CD14-positive monocyte (primary cell): ENCODE results near the gene SPAG8. TPM values are rescaled to one million over a fixed set of nuclear protein-coding genes. Genes with fewer than 3 reads are reported as not detected.

Experiments used
- DNase-seq, 3 donors: peaks; one replicate each; pipeline ENCODE4 v3.0.0-alpha.2; 2011 to 2022
- H2AFZ ChIP-seq: 2 replicates; pipeline ENCODE4 v1.6.0; 2012; ENCODE audit warnings: mild to moderate bottlenecking, low read depth, low read length, inconsistent platforms; ENCODE audit not compliant: insufficient read depth, poor library complexity, severe bottlenecking
- H3K27ac ChIP-seq, 2 donors: 1 replicate in 1 of 2; 2 replicates in 1 of 2; pipeline ENCODE4 v1.5.1; 2012 to 2013; ENCODE audit warnings: low read length in 2 of 2, control low read depth in 1 of 2, inconsistent platforms in 1 of 2, low read depth in 1 of 2, mild to moderate bottlenecking in 1 of 2
- H3K27me3 ChIP-seq, 2 donors: one replicate each; pipeline versions ENCODE4 v1.6.0 to v1.6.1; 2011 to 2013; ENCODE audit warnings: low read length in 2 of 2; ENCODE audit not compliant: control insufficient read depth in 2 of 2, insufficient read depth in 2 of 2
- H3K36me3 ChIP-seq, 2 donors: replicated peaks in 1 of 2; 1 replicate in 1 of 2; 2 replicates in 1 of 2; pipeline versions ENCODE4 v1.5.1 to v1.6.1; 2012 to 2013; ENCODE audit warnings: low read length in 2 of 2, control low read depth in 1 of 2, inconsistent platforms in 1 of 2, mild to moderate bottlenecking in 1 of 2; ENCODE audit not compliant: insufficient read depth in 2 of 2, control insufficient read depth in 1 of 2
- H3K4me1 ChIP-seq, 2 donors: 1 replicate in 1 of 2; 2 replicates in 1 of 2; pipeline versions ENCODE4 v1.5.1 to v1.6.1; 2012 to 2013; ENCODE audit warnings: low read length in 2 of 2, control low read depth in 1 of 2, inconsistent platforms in 1 of 2, mild to moderate bottlenecking in 1 of 2, moderate library complexity in 1 of 2; ENCODE audit not compliant: insufficient read depth in 2 of 2, control insufficient read depth in 1 of 2
- H3K4me2 ChIP-seq: replicated peaks from 2 replicates; pipeline ENCODE3; 2012; ENCODE audit warnings: low read length, moderate library complexity, mild to moderate bottlenecking; ENCODE audit not compliant: poor library complexity, severe bottlenecking; ENCODE audit errors: extremely low read depth
- H3K4me3 ChIP-seq, 3 experiments: fragments of 200-600 bp in 1 of 3; sonication (generic) in 1 of 3; replicated peaks in 1 of 3; 1 replicate in 2 of 3; 2 replicates in 1 of 3; pipeline ENCODE4 v1.5.1; 2011 to 2013; ENCODE audit warnings: low read length in 3 of 3, mild to moderate bottlenecking in 3 of 3, control low read depth in 2 of 3, low read depth in 2 of 3, inconsistent platforms in 1 of 3, moderate library complexity in 1 of 3
- H3K79me2 ChIP-seq: 2 replicates; pipeline ENCODE4 v1.6.0; 2012; ENCODE audit warnings: mild to moderate bottlenecking, control low read depth, inconsistent platforms, low read length, moderate library complexity; ENCODE audit not compliant: insufficient read depth
- H3K9ac ChIP-seq: 2 replicates; pipeline ENCODE4 v1.6.0; 2017; ENCODE audit warnings: low read length, mild to moderate bottlenecking; ENCODE audit not compliant: insufficient read depth, poor library complexity, severe bottlenecking
- H3K9me3 ChIP-seq, 2 donors: replicated peaks in 1 of 2; 1 replicate in 1 of 2; 2 replicates in 1 of 2; pipeline versions ENCODE4 v1.5.1 to v1.6.1; 2012 to 2013; ENCODE audit warnings: low read length in 2 of 2, control low read depth in 1 of 2; ENCODE audit not compliant: control insufficient read depth in 1 of 2, insufficient read depth in 1 of 2
- H4K20me1 ChIP-seq: 2 replicates; pipeline ENCODE4 v1.6.0; 2012; ENCODE audit warnings: mild to moderate bottlenecking, low read length, control low read depth, moderate library complexity; ENCODE audit not compliant: insufficient read depth
- H3K27ac Mint-ChIP-seq, 7 donors: one replicate each; pipeline ENCODE4 v1.8.0; 2020; ENCODE audit warnings: mild to moderate bottlenecking in 7 of 7, mixed read lengths in 7 of 7, moderate library complexity in 6 of 7, inconsistent platforms in 2 of 7
- H3K27me3 Mint-ChIP-seq, 3 donors: one replicate each; pipeline ENCODE4 v1.8.0; 2021 to 2022; ENCODE audit warnings: low read depth in 3 of 3, mild to moderate bottlenecking in 3 of 3, mixed read lengths in 3 of 3, moderate library complexity in 3 of 3, inconsistent platforms in 1 of 3
- H3K36me3 Mint-ChIP-seq, 2 donors: one replicate each; pipeline ENCODE4 v1.8.0; 2020; ENCODE audit warnings: mixed read lengths in 2 of 2, inconsistent platforms in 1 of 2, mild to moderate bottlenecking in 1 of 2
- H3K4me1 Mint-ChIP-seq: one replicate; pipeline ENCODE4 v1.8.0; 2020; ENCODE audit warnings: mild to moderate bottlenecking, mixed read lengths
- H3K4me3 Mint-ChIP-seq, 2 donors: one replicate each; pipeline ENCODE4 v1.8.0; 2020; ENCODE audit warnings: mild to moderate bottlenecking in 2 of 2, mixed read lengths in 2 of 2, moderate library complexity in 1 of 2
- H3K9me3 Mint-ChIP-seq, 7 donors: one replicate each; pipeline ENCODE4 v1.8.0; 2020 to 2022; ENCODE audit warnings: mixed read lengths in 7 of 7, mild to moderate bottlenecking in 6 of 7, moderate library complexity in 6 of 7, inconsistent platforms in 2 of 7
- whole genome bisulfite sequencing: methylation state at CpG from one replicate; pipeline ENCODE4 v1.1.5; 2013; ENCODE audit warnings: missing lambda C conversion rate; ENCODE audit not compliant: insufficient coverage; 5-methylcytosine and 5-hydroxymethylcytosine counted together
- intact Hi-C, 2 donors: fragments of 100-400 bp; cut with micrococcal nuclease; formaldehyde crosslinking; loops; one replicate each; pipeline versions ENCODE4 v1.15.0 to v1.15.1; 2023
- polyA plus RNA-seq, 3 donors: library from polyadenylated mRNA; depleted of rRNA in 1 of 3; unstranded in 2 of 3; stranded (reverse) in 1 of 3; fragments of 300-500 nt in 2 of 3; fragments of >200 nt in 1 of 3; fragmentation: Illumina TruSeq in 2 of 3; gene quantifications; 1 replicate in 2 of 3; 2 replicates in 1 of 3; pipeline ENCODE4 v1.2.3, GENCODE V29; 2012 to 2021
- TF ChIP-seq, protein P1 (sequence below): fragments of 200-600 bp; IDR thresholded peaks from one replicate; pipeline ENCODE4 v1.8.0; 2022; ENCODE audit warnings: antibody characterized with exemption, mild to moderate bottlenecking

SPAG8 gene
- polyA plus RNA-seq, 3 donors, result 0.52 to 2.9 (median 0.68) TPM

DNA sequence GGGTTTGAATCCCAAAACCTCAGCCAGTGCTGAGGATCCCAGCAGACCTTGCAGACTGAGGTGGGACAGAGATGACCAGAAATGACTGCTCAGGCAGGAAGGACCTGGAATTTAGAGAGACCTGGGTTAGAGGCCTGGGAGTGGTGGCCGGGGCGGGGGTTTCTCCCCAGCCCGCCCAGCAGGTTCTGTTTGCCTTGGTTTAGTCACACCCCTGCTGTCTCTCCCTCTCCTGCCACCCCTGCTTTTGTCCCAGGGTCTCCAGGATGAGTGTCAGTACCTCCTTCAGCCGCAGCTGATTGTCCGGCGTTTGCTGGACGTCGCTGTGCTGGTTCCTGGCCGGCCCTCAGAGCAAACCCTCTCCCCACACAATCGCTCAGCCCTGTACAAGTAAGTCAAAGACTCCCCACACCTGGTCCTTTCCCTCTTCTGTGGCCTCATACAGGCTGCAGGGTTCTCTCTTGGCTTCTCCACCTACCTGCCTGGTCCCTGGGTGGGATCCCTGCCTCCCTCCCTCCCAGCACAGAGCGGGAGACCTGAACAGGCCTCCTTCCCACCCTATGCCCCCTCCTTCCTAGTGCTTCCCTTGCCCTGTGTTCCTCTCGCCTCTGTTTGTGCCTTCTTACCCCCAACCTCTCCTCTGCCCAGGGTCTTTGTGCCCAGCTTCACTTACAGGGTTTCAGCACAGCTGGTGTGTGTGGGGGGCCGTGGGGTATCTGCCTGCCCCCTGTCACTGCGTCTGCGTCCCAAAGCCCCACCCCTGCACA lies 29.0 kb upstream of the SPAG8 start:
- TF ChIP-seq, protein P1, sequence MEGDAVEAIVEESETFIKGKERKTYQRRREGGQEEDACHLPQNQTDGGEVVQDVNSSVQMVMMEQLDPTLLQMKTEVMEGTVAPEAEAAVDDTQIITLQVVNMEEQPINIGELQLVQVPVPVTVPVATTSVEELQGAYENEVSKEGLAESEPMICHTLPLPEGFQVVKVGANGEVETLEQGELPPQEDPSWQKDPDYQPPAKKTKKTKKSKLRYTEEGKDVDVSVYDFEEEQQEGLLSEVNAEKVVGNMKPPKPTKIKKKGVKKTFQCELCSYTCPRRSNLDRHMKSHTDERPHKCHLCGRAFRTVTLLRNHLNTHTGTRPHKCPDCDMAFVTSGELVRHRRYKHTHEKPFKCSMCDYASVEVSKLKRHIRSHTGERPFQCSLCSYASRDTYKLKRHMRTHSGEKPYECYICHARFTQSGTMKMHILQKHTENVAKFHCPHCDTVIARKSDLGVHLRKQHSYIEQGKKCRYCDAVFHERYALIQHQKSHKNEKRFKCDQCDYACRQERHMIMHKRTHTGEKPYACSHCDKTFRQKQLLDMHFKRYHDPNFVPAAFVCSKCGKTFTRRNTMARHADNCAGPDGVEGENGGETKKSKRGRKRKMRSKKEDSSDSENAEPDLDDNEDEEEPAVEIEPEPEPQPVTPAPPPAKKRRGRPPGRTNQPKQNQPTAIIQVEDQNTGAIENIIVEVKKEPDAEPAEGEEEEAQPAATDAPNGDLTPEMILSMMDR, result no peak
- Mint-ChIP-seq H3K36me3 (peaks cover 32 to 46% of the 10 kb centered on the region in 2 donors), H3K27me3 (peaks cover 16 to 27% (median 27%) of the 10 kb centered on the region in 3 donors), H3K27ac (peak overlapping the region in 2 of 7 donors; percentile 45 to 63), H3K4me1 (peaks cover 78% of the 10 kb centered on the region), H3K4me3 (peak overlapping the region in 1 of 2 donors; percentile 69), H3K9me3 (peaks cover 7 to 10% (median 8%) of the 10 kb centered on the region in 7 donors)
- no peaks in the 10 kb centered on the region for H4K20me1 ChIP-seq
- intact Hi-C loops, result no loop called here
- no peaks in the 10 kb centered on the region for H3K27me3 ChIP-seq
- no peaks in the 10 kb centered on the region for H3K36me3 ChIP-seq
- H3K9me3 ChIP-seq, result no peaks in the 10 kb centered on the region
- peaks cover 66 to 68% of the 10 kb centered on the region in 2 donors for H3K4me1 ChIP-seq
- no peaks in the 10 kb centered on the region for H3K79me2 ChIP-seq
- DNase-seq, result no peak
- WGBS, result 99% methylated on average over 14 of the region's 15 CpGs
- H2AFZ ChIP-seq, result no peak overlapping the region
- H3K4me3 ChIP-seq, result no peak overlapping the region
- no peak overlapping the region for H3K4me2 ChIP-seq
- no peak overlapping the region for H3K9ac ChIP-seq
- no peak overlapping the region for H3K27ac ChIP-seq

GRCh38 chr9:35839926-35840325 lies 27.9 kb upstream of the SPAG8 start:
- H3K9ac ChIP-seq, result no peak overlapping the region
- peaks cover 66 to 68% of the 10 kb centered on the region in 2 donors for H3K4me1 ChIP-seq
- no peaks in the 10 kb centered on the region for H3K79me2 ChIP-seq
- Mint-ChIP-seq H3K4me3 (peak overlapping the region in 1 of 2 donors; percentile 69), H3K27ac (peak overlapping the region in 3 of 7 donors; percentile 21 to 76 (median 40)), H3K27me3 (peaks cover 16 to 29% (median 26%) of the 10 kb centered on the region in 3 donors), H3K36me3 (peaks cover 36 to 45% of the 10 kb centered on the region in 2 donors), H3K9me3 (peaks cover 7 to 10% (median 8%) of the 10 kb centered on the region in 7 donors), H3K4me1 (peaks cover 79% of the 10 kb centered on the region)
- H3K27me3 ChIP-seq, result no peaks in the 10 kb centered on the region
- H3K4me2 ChIP-seq, result no peak overlapping the region
- TF ChIP-seq, protein P1, result no peak
- H3K27ac ChIP-seq, result no peak overlapping the region
- peak in 1 of 3 donors; percentile 61 for DNase-seq
- WGBS, result 57% methylated on average over 4 of the region's 5 CpGs
- H3K36me3 ChIP-seq, result no peaks in the 10 kb centered on the region
- no peaks in the 10 kb centered on the region for H4K20me1 ChIP-seq
- H2AFZ ChIP-seq, result no peak overlapping the region
- intact Hi-C loops, result no loop called here
- no peak overlapping the region for H3K4me3 ChIP-seq
- no peaks in the 10 kb centered on the region for H3K9me3 ChIP-seq
